ENCODE data around the gene BEX3.
"Not testable (repeated sequence)": the region's sequence is repeated elsewhere in the genome, so short reads cannot be mapped to it uniquely, and the experiment has no call there.

Gene BEX3

DNA sequence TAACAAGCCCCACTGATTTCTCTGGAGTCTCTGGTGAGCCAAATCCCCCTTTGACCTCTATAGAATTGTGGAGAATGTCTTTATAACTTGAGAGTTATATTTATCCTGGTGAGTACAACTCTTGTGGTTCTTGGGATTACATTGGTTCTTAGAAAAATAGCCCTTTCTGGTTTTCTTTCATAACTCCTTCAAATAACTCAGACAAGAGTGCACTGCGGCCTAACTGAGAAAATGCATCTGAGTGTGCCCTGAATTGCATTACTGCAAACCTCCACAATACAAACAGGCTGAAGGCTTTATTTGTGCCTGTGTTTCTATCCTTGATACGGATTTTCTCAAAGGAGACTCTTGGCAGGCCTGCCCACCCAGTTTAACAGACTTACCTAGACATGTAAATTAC is 2.7 kb downstream of the BEX3 start:
- H3K27me3 ChIP-seq (ENCODE audit: insufficient read depth, poor library complexity, severe bottlenecking), result peaks cover 6% of the 10 kb centered on the region
- no peak for TF ChIP-seq GABPA (IDR thresholded peaks at IDR 0.05; ENCODE audit: low read depth)
- TF ChIP-seq, protein P1, sequence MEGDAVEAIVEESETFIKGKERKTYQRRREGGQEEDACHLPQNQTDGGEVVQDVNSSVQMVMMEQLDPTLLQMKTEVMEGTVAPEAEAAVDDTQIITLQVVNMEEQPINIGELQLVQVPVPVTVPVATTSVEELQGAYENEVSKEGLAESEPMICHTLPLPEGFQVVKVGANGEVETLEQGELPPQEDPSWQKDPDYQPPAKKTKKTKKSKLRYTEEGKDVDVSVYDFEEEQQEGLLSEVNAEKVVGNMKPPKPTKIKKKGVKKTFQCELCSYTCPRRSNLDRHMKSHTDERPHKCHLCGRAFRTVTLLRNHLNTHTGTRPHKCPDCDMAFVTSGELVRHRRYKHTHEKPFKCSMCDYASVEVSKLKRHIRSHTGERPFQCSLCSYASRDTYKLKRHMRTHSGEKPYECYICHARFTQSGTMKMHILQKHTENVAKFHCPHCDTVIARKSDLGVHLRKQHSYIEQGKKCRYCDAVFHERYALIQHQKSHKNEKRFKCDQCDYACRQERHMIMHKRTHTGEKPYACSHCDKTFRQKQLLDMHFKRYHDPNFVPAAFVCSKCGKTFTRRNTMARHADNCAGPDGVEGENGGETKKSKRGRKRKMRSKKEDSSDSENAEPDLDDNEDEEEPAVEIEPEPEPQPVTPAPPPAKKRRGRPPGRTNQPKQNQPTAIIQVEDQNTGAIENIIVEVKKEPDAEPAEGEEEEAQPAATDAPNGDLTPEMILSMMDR (IDR thresholded peaks at IDR 0.05; ENCODE audit: insufficient read depth, low read length), result no peak
- no peak for TF ChIP-seq SPI1 (IDR thresholded peaks at IDR 0.05; ENCODE audit: borderline replicate concordance, low read depth)
- no peak for TF ChIP-seq POLR2AphosphoS5 (IDR thresholded peaks at IDR 0.05; ENCODE audit: low read depth)
- TF ChIP-seq, protein P2, sequence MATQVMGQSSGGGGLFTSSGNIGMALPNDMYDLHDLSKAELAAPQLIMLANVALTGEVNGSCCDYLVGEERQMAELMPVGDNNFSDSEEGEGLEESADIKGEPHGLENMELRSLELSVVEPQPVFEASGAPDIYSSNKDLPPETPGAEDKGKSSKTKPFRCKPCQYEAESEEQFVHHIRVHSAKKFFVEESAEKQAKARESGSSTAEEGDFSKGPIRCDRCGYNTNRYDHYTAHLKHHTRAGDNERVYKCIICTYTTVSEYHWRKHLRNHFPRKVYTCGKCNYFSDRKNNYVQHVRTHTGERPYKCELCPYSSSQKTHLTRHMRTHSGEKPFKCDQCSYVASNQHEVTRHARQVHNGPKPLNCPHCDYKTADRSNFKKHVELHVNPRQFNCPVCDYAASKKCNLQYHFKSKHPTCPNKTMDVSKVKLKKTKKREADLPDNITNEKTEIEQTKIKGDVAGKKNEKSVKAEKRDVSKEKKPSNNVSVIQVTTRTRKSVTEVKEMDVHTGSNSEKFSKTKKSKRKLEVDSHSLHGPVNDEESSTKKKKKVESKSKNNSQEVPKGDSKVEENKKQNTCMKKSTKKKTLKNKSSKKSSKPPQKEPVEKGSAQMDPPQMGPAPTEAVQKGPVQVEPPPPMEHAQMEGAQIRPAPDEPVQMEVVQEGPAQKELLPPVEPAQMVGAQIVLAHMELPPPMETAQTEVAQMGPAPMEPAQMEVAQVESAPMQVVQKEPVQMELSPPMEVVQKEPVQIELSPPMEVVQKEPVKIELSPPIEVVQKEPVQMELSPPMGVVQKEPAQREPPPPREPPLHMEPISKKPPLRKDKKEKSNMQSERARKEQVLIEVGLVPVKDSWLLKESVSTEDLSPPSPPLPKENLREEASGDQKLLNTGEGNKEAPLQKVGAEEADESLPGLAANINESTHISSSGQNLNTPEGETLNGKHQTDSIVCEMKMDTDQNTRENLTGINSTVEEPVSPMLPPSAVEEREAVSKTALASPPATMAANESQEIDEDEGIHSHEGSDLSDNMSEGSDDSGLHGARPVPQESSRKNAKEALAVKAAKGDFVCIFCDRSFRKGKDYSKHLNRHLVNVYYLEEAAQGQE (IDR thresholded peaks at IDR 0.05; ENCODE audit: insufficient replicate concordance, low read depth), result no peak
- H3K4me3 ChIP-seq (replicated peaks; ENCODE audit: insufficient read depth, low read length), result no peak overlapping the region
- no peak for DNase-seq (ENCODE audit: low read depth in 1 of 2, low spot score in 1 of 2)
- no peak overlapping the region for H3K27ac ChIP-seq (replicated peaks)

DNA sequence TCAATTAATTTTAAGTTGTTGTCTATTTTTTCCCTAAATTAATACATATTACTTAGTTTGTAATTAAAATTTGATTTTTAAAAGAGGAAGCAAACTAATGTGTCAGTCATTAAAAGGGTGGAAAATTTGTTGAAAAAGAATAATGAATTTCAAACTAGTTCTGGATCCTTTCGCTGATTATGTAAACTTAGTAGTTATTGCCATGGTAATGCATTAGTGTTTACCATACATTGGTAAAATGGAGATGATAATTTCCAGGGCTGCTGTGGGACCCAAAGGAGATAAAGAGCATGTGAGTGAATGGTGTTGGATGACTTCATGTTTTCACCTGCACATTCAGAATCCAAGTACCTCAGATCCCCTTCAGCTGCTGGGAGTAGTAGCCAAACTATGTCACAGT is 6.5 kb downstream of the BEX3 start:
- TF ChIP-seq, protein P1 (IDR thresholded peaks at IDR 0.05; ENCODE audit: insufficient read depth, low read length), result no peak
- TF ChIP-seq, protein P2 (IDR thresholded peaks at IDR 0.05; ENCODE audit: insufficient replicate concordance, low read depth), result no peak
- TF ChIP-seq POLR2AphosphoS5 (IDR thresholded peaks at IDR 0.05; ENCODE audit: low read depth) (no peak), GABPA (IDR thresholded peaks at IDR 0.05; ENCODE audit: low read depth) (no peak), SPI1 (IDR thresholded peaks at IDR 0.05; ENCODE audit: borderline replicate concordance, low read depth) (no peak)
- H3K4me3 ChIP-seq (replicated peaks; ENCODE audit: insufficient read depth, low read length), result no peak overlapping the region
- no peak overlapping the region for H3K27ac ChIP-seq (replicated peaks)
- no peaks in the 10 kb centered on the region for H3K27me3 ChIP-seq (ENCODE audit: insufficient read depth, poor library complexity, severe bottlenecking)
- DNase-seq (ENCODE audit: low read depth in 1 of 2, low spot score in 1 of 2), result no peak

DNA sequence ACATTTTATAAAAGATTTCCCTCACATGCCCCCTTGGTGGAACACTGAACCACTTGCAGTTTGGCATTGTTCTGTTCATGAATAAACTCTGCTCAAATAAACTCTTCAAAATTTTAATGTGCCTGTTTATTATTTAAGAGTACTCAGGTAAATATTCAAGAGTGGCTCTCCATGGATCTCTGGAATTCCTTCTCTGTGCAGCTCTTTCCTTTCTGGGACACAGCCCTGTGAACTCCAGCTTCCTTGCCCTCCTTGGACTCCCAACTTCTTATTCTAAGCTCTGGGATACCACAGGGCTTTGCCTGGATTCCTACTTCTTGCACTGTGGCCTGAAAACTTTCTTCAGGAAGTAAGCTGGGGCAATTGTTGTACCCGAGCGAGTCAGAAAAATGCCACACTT is 8.3 kb downstream of the BEX3 start:
- no peak for TF ChIP-seq GABPA (IDR thresholded peaks at IDR 0.05; ENCODE audit: low read depth)
- no peak for TF ChIP-seq SPI1 (IDR thresholded peaks at IDR 0.05; ENCODE audit: borderline replicate concordance, low read depth)
- TF ChIP-seq, protein P1 (IDR thresholded peaks at IDR 0.05; ENCODE audit: insufficient read depth, low read length), result no peak
- TF ChIP-seq, protein P2 (IDR thresholded peaks at IDR 0.05; ENCODE audit: insufficient replicate concordance, low read depth), result no peak
- TF ChIP-seq POLR2AphosphoS5 (IDR thresholded peaks at IDR 0.05; ENCODE audit: low read depth), result no peak
- Histone ChIP-seq H3K27ac (replicated peaks) (no peak overlapping the region), H3K4me3 (replicated peaks; ENCODE audit: insufficient read depth, low read length) (no peak overlapping the region), H3K27me3 (ENCODE audit: insufficient read depth, poor library complexity, severe bottlenecking) (no peaks in the 10 kb centered on the region)
- no peak for DNase-seq (ENCODE audit: low read depth in 1 of 2, low spot score in 1 of 2)

DNA sequence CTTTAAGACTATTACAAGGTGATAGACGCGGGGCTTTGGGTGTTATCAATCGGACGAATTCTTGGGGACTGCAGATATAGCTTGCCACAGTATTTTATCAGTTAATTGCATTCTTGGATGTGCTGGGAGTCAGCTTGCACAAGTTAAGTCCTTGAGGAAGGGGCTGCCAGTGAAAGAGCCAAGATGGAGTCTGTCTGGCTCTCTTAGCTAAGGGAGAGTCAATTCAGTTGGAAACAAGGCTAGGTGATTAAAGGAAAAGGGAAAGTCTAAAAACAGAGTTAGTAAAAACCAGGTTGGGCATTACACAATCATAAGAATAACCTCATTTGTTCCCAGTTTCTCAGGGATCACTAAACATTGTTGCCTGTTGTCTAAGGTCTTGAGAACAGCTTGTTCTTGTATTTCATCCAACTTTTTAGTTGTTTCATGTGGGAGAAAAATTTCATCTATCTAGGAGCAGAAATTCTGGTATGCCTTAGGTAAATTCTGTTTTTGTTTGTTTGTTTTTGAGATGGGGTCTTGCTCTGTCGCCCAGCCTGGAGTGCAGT is 9.0 kb downstream of the BEX3 start:
- not testable (repeated sequence) for DNase-seq (ENCODE audit: low read depth in 1 of 2, low spot score in 1 of 2); H3K4me3 ChIP-seq (replicated peaks; ENCODE audit: insufficient read depth, low read length); H3K27me3 ChIP-seq (ENCODE audit: insufficient read depth, poor library complexity, severe bottlenecking); H3K27ac ChIP-seq (replicated peaks)
